Measurements from ENCODE around the gene DNMT3A. TPM values are rescaled to one million over a fixed set of nuclear protein-coding genes. Genes with fewer than 3 reads are reported as not detected.

DNMT3A gene
- total and polyA plus RNA-seq, 2 donors (not counting 1 experiment from before 2014, with no cell fraction given), result 8.9 to 24.5 TPM

- Mint-ChIP-seq H3K9me3 (ENCODE audit: insufficient read depth) (no peaks in the 10 kb centered on the region), H3K4me1 (peaks cover 45% of the 10 kb centered on the region), H3K27ac (no peak overlapping the region), H3K27me3 (no peaks in the 10 kb centered on the region), H3K4me3 (no peak overlapping the region)
- no peak for TF ChIP-seq CTCF (IDR thresholded peaks at IDR 0.05)
- Histone ChIP-seq H3K4me2 (replicated peaks; ENCODE audit: low read depth, low read length, poor library complexity, severe bottlenecking) (no peak overlapping the region), H3K36me3 (replicated peaks in 1 of 2; ENCODE audit: control extremely low read depth in 1 of 2, control insufficient read depth in 1 of 2, extremely low read depth in 1 of 2, insufficient read depth in 2 of 2, low read length in 1 of 2) (peaks cover 0 to 16% of the 10 kb centered on the region in 2 experiments), H3K4me1 (ENCODE audit: control insufficient read depth in 2 of 2, insufficient read depth in 2 of 2, low read length in 2 of 2) (peaks cover 27 to 30% of the 10 kb centered on the region in 2 donors), H2AFZ (ENCODE audit: insufficient read depth, low read depth, low read length, poor library complexity, severe bottlenecking) (no peak overlapping the region), H3K79me2 (ENCODE audit: control insufficient read depth, insufficient read depth, low read length) (peaks cover 8% of the 10 kb centered on the region), H3K9me3 (ENCODE audit: control extremely low read depth in 1 of 3, control insufficient read depth in 2 of 3, insufficient read depth in 1 of 3, low read length in 2 of 3) (no peaks in the 10 kb centered on the region), H3K4me3 (ENCODE audit: control extremely low read depth in 1 of 5, extremely low read depth in 1 of 5, insufficient read depth in 1 of 5, low read depth in 2 of 5, low read length in 4 of 5) (no peak overlapping the region), H3K27me3 (replicated peaks in 1 of 4; ENCODE audit: control extremely low read depth in 1 of 4, control insufficient read depth in 3 of 4, insufficient read depth in 4 of 4, low read length in 3 of 4) (no peaks in the 10 kb centered on the region), H3K9ac (ENCODE audit: low read length) (no peak overlapping the region), H4K20me1 (ENCODE audit: control insufficient read depth, insufficient read depth, low read length, poor library complexity, severe bottlenecking) (no peaks in the 10 kb centered on the region), H3K27ac (ENCODE audit: low read length in 2 of 2) (no peak overlapping the region)
- no peak for DNase-seq
- CTCF ChIA-PET, result no interaction called here
- no peak for ATAC-seq (ENCODE audit: low read depth)
- intact Hi-C loops (cut with micrococcal nuclease), result no loop called here
- POLR2A ChIA-PET, result no interaction called here
- WGBS (ENCODE audit: insufficient coverage), result 96% methylated on average over 10 of the region's 10 CpGs
These were observed 36.0 kb downstream of the DNMT3A start for GRCh38 chr2:25305775-25306174.

GRCh38 chr2:25304826-25305596, 36.7 kb downstream of the DNMT3A start:
- no peaks in the 10 kb centered on the region for H3K27me3 Mint-ChIP-seq
- ATAC-seq (ENCODE audit: low read depth), result no peak
- TF ChIP-seq CTCF (IDR thresholded peaks at IDR 0.05) (no peak), EZH2 (IDR thresholded peaks at IDR 0.05; ENCODE audit: borderline replicate concordance, insufficient read depth, low read depth, low read length, poor library complexity, severe bottlenecking) (no peak)
- H3K27me3 ChIP-seq (replicated peaks in 1 of 4; ENCODE audit: control extremely low read depth in 1 of 4, control insufficient read depth in 3 of 4, insufficient read depth in 4 of 4, low read length in 3 of 4), result no peaks in the 10 kb centered on the region
- intact Hi-C loops (cut with micrococcal nuclease), result loop anchor here (5.0 kb wide), 2 partner anchors 37 to 138 kb away; partner anchors contain the start of genes DNMT3A and POMC
- no peaks in the 10 kb centered on the region for H4K20me1 ChIP-seq (ENCODE audit: control insufficient read depth, insufficient read depth, low read length, poor library complexity, severe bottlenecking)
- no peak overlapping the region for H3K9ac ChIP-seq (ENCODE audit: low read length)
- no peak for DNase-seq
- H3K36me3 ChIP-seq (replicated peaks in 1 of 2; ENCODE audit: control extremely low read depth in 1 of 2, control insufficient read depth in 1 of 2, extremely low read depth in 1 of 2, insufficient read depth in 2 of 2, low read length in 1 of 2), result peaks cover 0 to 16% of the 10 kb centered on the region in 2 experiments
- no peak overlapping the region for H3K4me3 ChIP-seq (ENCODE audit: control extremely low read depth in 1 of 5, extremely low read depth in 1 of 5, insufficient read depth in 1 of 5, low read depth in 2 of 5, low read length in 4 of 5)
- peaks cover 45% of the 10 kb centered on the region for H3K4me1 Mint-ChIP-seq
- no peaks in the 10 kb centered on the region for H3K9me3 Mint-ChIP-seq (ENCODE audit: insufficient read depth)
- H3K79me2 ChIP-seq (ENCODE audit: control insufficient read depth, insufficient read depth, low read length), result peaks cover 5% of the 10 kb centered on the region
- no peak overlapping the region for H3K27ac Mint-ChIP-seq
- H3K4me1 ChIP-seq (ENCODE audit: control insufficient read depth in 2 of 2, insufficient read depth in 2 of 2, low read length in 2 of 2), result peaks cover 28 to 31% of the 10 kb centered on the region in 2 donors
- ChIA-PET CTCF (interaction anchor here (0.7 kb wide), 1 partner anchor 10 kb away, joined by 3 read pairs; no protein-coding TSS in a partner anchor), POLR2A (interaction anchor here (1.3 kb wide), 1 partner anchor 10 kb away, joined by 5 read pairs; no protein-coding TSS in a partner anchor)
- H2AFZ ChIP-seq (ENCODE audit: insufficient read depth, low read depth, low read length, poor library complexity, severe bottlenecking), result no peak overlapping the region
- WGBS (ENCODE audit: insufficient coverage), result 98% methylated on average over 8 of the region's 16 CpGs
- no peak overlapping the region for H3K4me2 ChIP-seq (replicated peaks; ENCODE audit: low read depth, low read length, poor library complexity, severe bottlenecking)
- no peak overlapping the region for H3K27ac ChIP-seq (ENCODE audit: low read length in 2 of 2)
- no peak overlapping the region for H3K4me3 Mint-ChIP-seq
- no peaks in the 10 kb centered on the region for H3K9me3 ChIP-seq (ENCODE audit: control extremely low read depth in 1 of 3, control insufficient read depth in 2 of 3, insufficient read depth in 1 of 3, low read length in 2 of 3)

All from B cell (primary cell).